Pons (tissue), 1 donor: Measurements from ENCODE around the gene PHLDB1.
"Not testable (repeated sequence)": the region's sequence is repeated elsewhere in the genome, so short reads cannot be mapped to it uniquely, and the experiment has no call there.

ENCODE experiments used
- DNase-seq: peaks from one replicate; pipeline ENCODE4 v3.0.0-alpha.2; 2016; ENCODE audit warnings: low spot score

Gene PHLDB1

DNA sequence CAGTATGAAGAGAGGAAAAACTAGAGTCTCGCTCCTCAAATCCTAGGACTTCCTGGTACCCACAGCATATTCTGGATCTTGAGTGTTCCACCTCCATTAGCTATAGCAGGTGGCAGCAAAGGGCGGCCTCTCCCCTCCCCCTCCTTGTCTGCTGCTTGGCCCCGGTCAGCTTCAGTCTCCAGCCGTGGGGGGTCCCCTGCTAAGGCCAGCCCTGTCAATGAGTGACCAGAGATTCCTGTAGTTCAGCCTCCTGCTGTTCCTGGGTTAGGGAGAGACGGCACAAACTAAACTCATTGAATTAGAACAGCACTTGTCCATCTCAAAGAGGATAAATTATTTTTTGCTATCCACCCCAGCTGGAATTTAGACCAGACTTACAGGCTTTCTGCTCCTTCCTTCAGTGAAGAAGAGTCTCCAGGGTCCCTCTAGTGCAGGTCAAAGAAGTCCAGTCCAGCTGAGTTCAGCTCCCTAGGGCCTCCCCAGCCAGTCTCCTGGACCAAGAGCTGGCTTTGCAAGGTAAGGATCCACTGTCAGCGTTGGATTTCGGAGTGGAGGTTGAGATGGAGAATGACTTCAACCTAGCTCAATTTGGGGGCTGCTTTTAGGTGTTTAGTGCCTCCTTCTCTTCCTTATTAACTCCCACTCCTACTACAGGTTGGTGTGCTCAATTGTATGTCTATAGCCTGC, 1.1 kb upstream of the PHLDB1 start:
- DNase-seq, result no peak

DNA sequence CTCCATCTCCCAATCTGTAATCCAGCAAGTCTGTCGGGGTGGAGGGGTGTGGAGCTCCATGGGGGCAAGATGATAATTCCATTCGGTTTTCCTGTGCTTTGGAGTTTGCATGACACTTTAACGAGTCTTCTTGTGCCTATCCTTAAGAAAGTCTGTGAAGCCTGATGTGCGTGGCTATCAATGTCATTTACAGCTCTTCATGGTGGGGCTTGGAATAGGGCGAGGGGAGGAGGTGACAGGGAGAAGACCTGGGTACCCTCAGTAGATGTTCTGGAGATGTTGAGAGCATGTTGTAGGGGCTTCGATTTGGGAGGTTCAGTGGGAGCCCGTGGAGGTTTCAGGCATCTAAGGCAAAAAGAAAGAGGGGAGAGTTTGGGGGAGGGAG, 579 bp upstream of the PHLDB1 start:
- DNase-seq, result peak; percentile 54

DNA sequence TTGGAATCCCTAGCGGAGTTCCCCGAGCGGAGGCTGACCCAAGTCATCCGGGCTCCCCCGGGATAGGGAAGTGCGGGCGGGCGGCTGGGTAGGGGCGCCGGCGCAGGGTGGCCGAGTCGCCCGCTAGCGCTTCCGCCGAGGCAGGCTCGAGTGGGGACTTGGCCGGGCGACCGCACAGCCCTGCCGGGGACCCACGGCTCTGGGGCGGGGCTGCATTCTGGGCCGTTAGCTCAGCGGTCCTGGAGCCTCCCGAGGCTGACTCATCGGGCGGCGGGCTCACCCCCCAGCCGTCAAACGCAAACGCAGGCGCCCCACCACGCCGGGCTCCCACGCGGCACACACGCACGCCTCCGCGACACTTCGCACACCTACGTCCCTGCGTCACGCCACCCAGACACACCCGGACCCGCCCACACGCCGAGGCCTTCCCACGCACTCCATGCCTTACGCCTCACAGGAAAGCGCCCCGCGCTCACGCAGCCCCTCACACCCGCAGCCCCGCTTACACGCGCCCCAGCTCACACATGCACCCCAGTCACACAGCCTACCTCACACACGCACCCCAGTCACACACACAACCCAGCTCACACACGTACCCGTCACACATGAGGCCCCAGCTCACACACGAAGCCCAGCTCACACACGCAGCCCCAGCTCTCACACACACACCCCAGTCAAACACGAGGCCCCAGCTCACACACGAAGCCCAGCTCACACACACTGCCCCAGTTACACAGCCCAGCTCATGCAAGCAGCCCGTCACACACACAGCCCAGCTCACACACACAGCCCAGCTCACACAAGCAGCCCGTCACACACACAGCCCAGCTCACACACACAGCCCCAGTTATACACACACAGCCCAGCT, 1.2 kb downstream of the PHLDB1 start:
- DNase-seq, result no peak

DNA sequence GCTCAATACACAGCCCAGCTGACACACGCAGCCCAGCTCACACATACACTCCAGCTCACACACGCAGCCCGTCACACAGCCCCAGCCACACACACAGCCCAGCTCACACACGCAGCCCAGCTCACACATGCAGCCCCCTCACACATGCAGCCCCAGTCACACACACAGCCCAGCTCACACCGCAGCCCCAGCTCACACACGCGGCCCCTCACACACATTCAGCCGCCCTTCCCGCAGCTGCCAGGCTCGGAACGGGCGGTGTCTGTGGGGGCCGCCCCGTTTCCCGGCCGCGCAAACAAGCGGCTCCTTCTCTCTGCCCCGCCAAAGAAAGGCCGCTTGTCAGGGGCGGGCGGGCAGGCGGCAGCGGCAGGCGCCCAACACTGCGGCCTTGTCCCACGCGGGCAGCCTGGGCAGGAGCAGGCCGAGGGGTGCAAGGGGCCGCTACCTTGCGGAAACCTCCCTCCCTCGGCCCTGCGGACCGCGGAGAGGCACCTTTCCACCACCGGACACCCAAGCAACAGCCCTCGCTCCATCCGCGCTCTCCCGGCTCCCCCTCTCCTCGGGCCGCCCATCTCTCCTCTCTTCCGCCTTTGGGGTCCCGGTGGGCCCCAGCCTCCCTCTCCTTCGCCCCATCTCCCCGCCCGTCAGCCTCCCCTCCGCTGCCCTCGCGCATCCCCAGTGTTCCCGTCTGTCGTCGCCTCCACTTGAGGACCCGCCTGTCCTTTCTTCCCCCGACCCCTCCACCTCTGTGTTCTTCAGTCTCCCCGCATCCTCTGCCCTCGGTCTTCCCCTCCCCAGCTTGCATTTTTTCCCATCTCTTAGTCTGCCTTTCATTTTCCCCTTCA, 2.2 kb downstream of the PHLDB1 start:
- peak; percentile 74 for DNase-seq

DNA sequence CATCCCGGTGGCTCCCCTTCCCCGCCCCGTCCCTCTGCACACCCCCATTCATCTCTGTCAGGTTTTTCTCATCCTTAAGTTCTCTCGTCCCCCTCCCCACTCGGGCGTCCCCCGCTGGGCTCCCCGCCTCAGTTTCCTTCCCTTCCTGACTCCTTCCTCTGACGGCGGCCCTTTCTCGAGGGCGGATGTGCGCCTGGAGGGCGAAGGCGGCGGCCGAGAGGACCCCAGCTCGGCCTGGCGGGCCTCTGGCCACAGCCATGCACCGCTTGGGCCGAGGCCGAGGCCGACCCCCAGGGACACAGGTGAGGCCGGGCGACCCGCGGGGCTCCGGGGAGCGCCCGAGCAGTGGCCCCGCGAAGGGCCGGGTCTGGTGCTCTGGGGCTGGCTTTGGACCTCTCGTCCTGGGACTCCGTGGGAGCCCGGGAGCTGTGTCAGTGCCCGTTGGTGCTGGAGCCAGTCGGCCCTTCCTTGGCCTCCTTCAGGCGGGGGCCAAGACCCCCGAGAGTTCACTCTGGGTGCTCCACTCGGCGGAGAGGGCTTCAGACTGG, 2.9 kb downstream of the PHLDB1 start:
- no peak for DNase-seq

DNA sequence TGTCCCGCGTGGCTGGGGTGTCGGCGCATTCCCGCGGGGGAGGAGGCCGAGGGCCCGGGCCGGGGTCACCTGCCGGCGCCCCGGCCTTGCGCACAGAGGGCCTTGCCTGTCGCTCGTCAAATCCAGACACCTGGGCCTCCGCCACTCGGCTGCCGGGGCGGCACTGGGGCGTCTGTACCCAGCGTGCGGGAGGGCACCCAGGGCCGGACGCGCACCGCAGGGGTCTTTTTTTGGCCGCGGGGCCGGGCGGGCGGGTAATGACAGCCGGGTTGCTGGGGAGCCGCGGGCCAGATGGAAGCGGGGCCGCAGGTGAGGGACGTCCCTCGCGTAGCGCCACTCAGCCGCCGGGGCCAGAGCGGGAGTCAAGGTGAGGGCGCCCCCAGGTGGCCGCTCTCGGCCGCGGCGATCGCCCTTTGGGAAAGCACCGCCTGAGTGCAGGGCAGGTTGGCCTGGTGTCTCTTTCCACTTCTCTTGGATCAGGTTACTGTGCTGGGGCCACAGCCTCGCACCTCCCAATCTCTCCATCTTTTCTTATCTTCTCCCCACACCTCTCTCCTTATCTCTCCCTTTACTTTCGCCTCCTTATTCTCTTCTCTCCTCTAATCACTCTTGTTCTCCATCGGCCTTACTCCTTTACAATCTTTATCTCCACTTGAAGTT, 3.5 kb downstream of the PHLDB1 start:
- DNase-seq, result peak; percentile 70

DNA sequence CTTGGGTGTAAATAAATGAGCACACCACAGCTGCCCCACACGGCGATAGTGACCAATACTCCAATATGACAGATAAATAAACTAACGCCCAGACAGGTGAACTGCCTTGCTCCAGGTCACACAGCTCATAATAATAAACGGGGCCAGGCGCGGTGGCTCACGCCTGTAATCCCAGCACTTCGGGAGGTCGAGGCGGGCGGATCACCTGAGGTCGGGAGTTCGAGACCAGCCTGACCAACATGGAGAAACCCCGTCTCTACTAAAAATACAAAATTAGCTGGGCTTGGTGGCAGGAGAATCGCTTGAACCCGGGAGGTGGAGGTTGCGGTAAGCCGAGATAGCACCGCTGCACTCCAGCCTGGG, 4.0 kb downstream of the PHLDB1 start:
- DNase-seq, result not testable (repeated sequence)

DNA sequence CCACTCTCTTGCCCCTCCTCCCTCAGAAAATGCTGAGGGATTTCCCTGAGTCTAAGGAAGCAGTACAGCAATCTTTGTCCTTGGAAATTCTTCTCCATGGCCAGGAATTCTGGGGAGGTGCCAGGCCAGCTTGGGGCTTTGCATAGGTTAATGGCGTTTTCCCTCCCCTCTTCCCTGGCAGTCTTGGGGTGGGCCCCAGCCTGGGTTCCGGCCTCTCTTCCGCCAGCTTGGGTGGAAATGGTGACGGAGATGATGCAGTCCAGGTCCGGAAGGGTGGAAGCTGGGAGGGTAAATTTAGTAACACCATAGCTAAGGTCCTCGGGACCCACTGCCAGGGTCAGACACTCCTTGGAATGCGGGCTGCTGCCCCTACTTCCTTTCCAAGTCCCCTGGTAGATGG, 5.0 kb downstream of the PHLDB1 start:
- no peak for DNase-seq

DNA sequence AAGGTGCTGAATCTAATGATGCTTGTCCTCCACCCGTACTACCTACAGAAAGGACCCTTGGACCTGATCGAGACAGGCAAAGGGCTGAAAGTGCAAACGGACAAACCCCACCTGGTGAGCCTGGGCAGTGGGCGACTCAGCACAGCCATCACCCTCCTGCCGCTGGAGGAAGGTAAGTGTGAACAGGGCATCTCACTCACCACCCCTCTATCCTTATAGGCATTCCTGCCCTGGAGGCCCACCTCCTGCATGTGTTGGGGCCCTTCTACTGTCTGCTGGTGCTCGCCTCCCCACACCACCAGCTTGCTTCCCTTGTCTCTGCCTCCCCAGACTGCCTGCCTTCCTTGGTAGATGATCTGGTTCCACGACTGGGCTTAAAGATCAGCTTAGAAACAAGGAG, 7.1 kb downstream of the PHLDB1 start:
- DNase-seq, result no peak

DNA sequence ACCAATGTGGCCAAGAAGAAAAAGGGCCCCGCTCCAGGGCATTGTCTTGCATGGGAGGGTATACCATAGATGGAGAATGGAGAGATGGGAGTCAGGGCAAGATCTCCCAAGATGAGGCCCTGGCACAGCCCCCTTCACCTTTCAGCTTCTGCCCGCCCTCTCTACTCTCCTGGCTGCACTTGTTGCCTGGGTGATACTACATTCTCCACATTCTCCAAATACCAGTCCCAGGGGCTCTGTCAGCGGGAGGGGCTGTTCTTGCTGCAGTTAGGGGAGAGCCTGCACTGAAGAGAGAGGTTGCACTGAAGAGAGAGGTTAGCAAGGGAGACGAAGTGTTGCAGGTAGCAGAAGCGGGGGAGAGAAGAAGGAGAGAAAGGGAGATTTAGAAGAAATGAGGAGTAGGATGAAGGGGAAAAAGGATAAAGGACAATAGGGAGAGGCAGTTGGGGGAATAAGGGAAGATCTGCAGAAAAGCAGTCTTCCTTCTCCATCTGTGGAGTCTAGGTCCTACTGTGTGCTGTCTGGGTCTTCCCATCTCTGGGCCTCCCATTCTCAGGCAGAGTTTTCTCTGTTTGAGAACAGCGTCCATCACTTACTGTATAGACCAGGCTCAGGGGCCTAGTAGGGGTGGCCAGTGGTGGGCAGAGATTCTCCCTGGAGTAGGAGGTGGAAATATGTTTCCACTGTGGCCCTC, 8.0 kb downstream of the PHLDB1 start:
- DNase-seq, result no peak

DNA sequence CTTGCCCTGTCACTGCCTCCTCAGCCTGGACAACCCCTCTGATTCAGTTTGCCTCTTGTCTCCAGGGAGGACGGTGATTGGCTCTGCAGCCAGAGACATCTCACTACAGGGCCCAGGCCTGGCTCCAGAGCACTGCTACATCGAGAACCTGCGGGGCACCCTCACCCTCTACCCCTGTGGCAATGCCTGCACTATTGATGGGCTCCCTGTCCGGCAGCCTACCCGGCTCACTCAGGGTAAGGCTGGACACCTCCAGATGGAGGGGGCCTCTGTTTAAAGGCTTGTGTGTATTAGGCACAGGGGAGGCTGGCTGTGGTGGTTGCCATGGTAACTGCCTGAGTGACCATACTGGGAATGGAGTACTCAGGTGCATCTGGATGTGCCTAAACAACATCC, 8.6 kb downstream of the PHLDB1 start:
- DNase-seq, result no peak

DNA sequence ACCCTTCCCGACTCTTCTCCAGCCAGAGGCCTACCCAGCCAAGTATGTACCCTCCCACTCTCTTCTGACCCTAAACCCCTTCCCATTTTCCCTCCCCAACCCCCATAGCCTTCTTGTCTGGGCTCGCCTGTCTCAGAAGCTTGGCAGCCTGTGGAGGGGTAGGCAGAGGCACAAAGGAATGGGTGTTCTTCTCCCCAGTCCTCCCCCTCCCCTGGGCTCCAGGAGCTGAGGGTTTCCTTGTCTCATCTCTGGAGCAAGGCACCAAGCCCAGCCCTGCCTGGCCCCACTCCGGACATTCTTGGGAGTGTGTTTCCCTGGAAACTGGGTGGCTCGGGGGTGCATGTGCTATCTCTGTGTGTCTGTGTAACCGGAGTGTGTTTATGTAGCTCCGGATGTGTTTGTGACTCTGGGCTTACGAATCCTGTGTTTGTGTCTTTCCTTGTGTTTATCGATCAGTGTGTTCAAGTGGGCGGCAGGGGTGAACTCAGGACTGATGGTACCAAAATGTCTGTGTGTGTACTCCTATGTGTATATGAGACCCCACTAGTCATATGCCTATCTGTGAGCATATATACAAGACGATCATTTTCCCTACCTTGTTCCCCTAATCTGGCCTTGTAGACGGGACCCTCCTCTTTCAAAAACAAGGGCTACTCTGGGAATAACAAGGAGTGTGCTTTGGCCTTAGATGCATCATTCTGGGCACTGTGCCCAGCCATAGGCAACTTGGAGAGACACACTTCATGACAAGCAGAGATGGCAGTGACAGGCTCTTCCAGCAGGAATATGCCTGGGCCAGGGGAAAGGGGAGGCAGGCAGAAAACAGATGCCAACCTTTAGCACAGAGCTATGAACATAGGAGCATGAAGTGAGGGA, 10.9 kb downstream of the PHLDB1 start:
- peak; percentile 95 for DNase-seq

DNA sequence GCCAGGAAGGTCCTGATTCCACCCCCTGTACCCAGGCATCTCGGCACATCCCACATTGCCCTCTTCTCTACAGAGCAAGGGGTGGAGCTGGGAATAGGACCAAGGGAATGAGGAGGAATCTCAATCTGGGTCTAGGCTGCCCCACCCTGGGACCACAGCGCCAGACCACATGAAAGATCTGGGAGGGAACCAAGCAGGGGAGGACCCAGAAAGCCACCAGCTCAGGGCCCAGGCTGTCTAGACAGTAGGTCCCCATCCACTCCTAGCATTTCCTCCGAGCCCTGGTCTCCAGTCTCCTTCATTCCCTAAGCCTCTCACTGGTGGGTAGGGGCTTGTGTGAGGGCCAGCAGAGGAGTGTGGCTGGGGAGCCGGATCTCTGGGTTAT, 11.6 kb downstream of the PHLDB1 start:
- DNase-seq, result no peak

DNA sequence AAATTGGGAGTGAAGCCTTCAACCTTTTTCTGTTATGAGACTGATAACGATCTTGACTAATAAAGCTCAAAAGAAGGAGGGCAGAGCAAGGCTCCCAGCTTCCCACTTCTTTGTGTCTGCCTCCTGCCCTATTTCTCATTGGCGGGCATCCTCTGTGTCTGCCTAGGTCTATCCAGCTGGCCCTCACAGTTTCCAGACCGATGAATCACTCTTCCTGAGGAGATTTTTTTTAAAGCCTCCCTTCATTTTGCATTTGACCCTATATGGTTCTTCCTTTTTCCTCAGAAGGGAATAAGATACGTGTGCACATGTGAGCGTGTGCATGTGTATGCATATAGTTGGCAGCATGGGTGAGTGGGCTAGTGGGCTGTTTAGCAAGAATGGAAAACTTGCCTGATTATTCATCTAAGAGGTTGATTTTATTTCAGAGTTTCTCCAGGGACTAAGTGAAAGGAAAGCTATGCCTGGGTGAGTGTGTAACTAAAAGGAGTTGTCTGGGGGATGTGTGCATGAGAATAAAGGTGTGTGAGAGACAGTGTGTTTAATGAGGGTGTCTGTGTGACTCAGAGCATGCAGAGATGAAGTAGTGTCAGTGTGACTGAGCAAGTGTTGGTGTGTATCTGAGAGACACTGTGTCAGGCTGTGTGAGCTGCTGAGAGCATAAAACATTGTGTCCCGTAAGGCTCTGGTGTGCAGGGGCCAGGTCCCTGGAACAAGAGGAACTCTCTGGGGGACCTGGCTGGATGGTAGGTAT, 12.2 kb downstream of the PHLDB1 start:
- peak; percentile 65 for DNase-seq

DNA sequence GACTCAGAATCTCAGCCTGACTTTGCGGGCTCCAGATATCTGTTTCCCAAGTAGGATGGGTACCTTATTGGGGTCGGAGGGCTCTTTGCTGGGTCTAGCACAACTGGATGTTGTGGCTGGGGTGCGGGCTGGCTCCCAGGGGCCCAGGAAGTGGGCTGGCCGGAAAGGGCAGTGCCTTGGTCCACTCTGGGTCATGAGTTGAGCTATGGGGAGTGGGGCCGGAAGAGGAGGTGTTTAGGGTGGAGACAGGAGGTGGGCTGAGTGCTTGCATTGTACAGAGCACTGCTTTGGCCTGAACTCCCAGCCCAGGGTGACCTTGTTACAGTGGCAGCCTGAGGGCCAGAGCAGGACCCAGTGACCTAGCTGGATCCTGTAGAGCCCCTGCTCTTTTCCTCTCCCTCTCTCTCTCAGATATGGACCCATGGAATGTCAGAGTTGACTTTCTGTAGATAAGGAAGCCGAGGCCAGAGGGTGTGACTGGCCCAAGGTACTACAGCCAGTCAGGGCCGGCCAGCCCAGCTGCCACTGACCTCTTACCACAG, 13.2 kb downstream of the PHLDB1 start:
- no peak for DNase-seq

DNA sequence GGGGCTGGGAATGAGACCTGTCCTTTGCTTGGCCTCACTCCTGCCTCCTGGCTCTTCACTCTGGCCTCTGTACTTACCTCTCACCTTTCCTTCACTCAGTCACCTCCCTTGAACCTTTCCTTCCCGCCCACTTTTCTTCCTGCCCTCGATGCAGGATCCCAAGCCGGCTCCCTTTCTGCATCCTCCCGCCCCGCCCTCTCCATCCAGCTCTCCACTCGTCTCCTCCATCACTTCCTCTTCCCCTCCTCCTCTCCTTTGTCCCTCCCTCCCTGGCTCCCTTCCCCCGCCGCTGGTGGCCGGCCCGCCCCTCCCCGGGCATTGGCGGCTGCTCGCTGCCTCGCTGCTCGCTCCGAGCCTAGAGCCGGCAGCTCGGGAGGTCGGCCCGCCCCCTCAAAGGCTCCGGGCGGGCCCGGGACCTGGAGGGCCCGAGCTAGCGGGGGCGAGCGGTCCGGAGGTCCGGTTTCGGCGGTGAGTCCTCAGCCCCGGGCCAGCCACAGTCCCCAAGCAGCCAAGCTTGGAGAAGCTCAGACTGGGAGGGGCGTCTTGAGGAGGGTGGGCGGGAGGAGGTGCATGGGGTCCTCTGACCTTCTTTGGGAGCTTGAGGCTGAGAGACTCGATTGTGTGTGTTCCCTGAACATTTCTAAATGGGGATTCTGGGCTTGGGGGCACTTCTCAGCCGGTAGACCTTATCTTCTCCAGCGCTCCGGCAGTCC, 13.8 kb downstream of the PHLDB1 start:
- DNase-seq, result peak; percentile 91

DNA sequence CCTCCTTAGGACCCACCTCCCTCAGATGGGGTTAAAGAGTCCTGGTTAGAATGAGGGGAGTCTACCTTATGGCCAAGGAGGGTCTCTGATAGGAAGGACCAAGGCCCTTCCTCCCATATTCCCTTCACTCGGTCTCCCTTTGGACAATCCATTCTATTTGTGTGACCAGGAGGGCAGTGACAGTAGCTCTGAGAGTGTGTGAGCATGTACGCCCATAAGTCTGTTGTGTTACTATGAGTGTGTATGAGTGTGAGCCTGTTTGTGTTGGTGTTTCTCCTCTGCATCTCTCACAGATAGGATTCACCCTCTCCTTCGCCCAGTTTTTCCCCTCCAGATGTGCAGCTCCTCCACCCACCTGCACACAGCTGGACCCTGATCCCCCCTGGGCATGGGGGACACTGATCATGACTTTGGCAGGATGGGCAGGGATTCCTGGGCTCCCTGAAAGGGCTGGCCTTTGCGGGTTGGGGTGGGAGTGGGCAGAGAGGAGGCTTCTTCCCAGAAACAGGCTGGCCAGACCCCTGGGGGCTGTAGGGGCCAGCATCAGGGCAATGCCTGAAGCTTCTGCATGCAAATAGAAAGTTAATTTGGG, 14.5 kb downstream of the PHLDB1 start:
- no peak for DNase-seq
